Liver (tissue), 9 donors: Measurements from ENCODE around the gene NPRL2. TPM values are rescaled to one million over a fixed set of nuclear protein-coding genes. Genes with fewer than 3 reads are reported as not detected.

Experiments
- DNase-seq: peaks from one replicate; pipeline ENCODE4 v3.0.0-alpha.2; 2017; ENCODE audit warnings: low spot score
- H3K27ac ChIP-seq, 2 donors: one replicate each; pipeline ENCODE4 v1.7.0; 2013; ENCODE audit warnings: inconsistent platforms in 2 of 2, low read length in 2 of 2, control low read depth in 1 of 2, low read depth in 1 of 2, mild to moderate bottlenecking in 1 of 2
- H3K27me3 ChIP-seq, 4 donors: one replicate each; pipeline versions ENCODE4 v1.6.1 to v1.7.0; 2013; ENCODE audit warnings: low read length in 3 of 4, inconsistent platforms in 1 of 4, mild to moderate bottlenecking in 1 of 4, moderate library complexity in 1 of 4; ENCODE audit not compliant: control insufficient read depth in 4 of 4, insufficient read depth in 4 of 4
- H3K36me3 ChIP-seq, 4 donors: one replicate each; pipeline versions ENCODE4 v1.6.1 to v1.7.0; 2013; ENCODE audit warnings: low read length in 3 of 4, mild to moderate bottlenecking in 3 of 4, low read depth in 1 of 4, moderate library complexity in 1 of 4; ENCODE audit not compliant: control insufficient read depth in 4 of 4, insufficient read depth in 3 of 4
- H3K4me1 ChIP-seq, 4 donors: one replicate each; pipeline versions ENCODE4 v1.6.1 to v1.7.0; 2013; ENCODE audit warnings: low read length in 3 of 4, mild to moderate bottlenecking in 3 of 4, moderate library complexity in 1 of 4; ENCODE audit not compliant: control insufficient read depth in 4 of 4, insufficient read depth in 4 of 4
- H3K4me3 ChIP-seq, 3 donors: one replicate each; pipeline versions ENCODE4 v1.6.1 to v1.7.0; 2013; ENCODE audit warnings: low read length in 3 of 3, control low read depth in 1 of 3, low read depth in 1 of 3, mild to moderate bottlenecking in 1 of 3
- H3K9ac ChIP-seq, 2 donors: one replicate each; pipeline ENCODE4 v1.7.0; 2013; ENCODE audit warnings: low read length in 2 of 2, mild to moderate bottlenecking in 2 of 2, moderate library complexity in 2 of 2, control low read depth in 1 of 2, low read depth in 1 of 2
- H3K9me3 ChIP-seq, 4 donors: one replicate each; pipeline versions ENCODE4 v1.6.1 to v1.7.0; 2013; ENCODE audit warnings: low read length in 3 of 4; ENCODE audit not compliant: control insufficient read depth in 4 of 4
- ATF3 ChIP-seq: IDR thresholded peaks from 2 replicates; pipeline ENCODE4 v1.6.1; 2016; ENCODE audit warnings: antibody characterized with exemption
- EGR1 ChIP-seq, 2 donors: IDR thresholded peaks; 2 replicates each; pipeline ENCODE4 v1.6.1; 2016 to 2018; ENCODE audit warnings: antibody characterized with exemption in 2 of 2, low read depth in 2 of 2
- FOXA2 ChIP-seq: IDR thresholded peaks from 2 replicates; pipeline ENCODE4 v1.6.1; 2016; ENCODE audit warnings: antibody characterized with exemption
- GABPA ChIP-seq, 2 donors: IDR thresholded peaks in 1 of 2; conservative IDR thresholded peaks in 1 of 2; 2 replicates each; pipeline ENCODE4 v1.6.1; 2016; ENCODE audit warnings: antibody characterized with exemption in 2 of 2, mild to moderate bottlenecking in 1 of 2, moderate library complexity in 1 of 2
- HNF4A ChIP-seq, 2 donors: conservative IDR thresholded peaks; 2 replicates each; pipeline ENCODE4 v1.6.1; 2016; ENCODE audit warnings: antibody characterized with exemption in 2 of 2, mild to moderate bottlenecking in 2 of 2
- HNF4G ChIP-seq: IDR thresholded peaks from 2 replicates; pipeline ENCODE4 v1.6.1; 2016; ENCODE audit warnings: antibody characterized with exemption
- JUND ChIP-seq, 2 donors: IDR thresholded peaks; 2 replicates each; pipeline ENCODE4 v1.6.1; 2016; ENCODE audit warnings: antibody characterized with exemption in 2 of 2
- NR2F2 ChIP-seq: IDR thresholded peaks from 2 replicates; pipeline ENCODE4 v1.6.1; 2016; ENCODE audit warnings: antibody characterized with exemption
- RAD21 ChIP-seq, 2 donors: IDR thresholded peaks; 2 replicates each; pipeline ENCODE4 v1.6.1; 2016; ENCODE audit warnings: antibody characterized with exemption in 2 of 2, mild to moderate bottlenecking in 2 of 2
- RXRA ChIP-seq, 2 donors: IDR thresholded peaks; 2 replicates each; pipeline ENCODE4 v1.6.1; 2017 to 2018; ENCODE audit warnings: antibody characterized with exemption in 2 of 2, mild to moderate bottlenecking in 1 of 2
- SP1 ChIP-seq: IDR thresholded peaks from 2 replicates; pipeline ENCODE4 v1.6.1; 2018; ENCODE audit warnings: antibody characterized with exemption, mild to moderate bottlenecking
- TAF1 ChIP-seq: conservative IDR thresholded peaks from 2 replicates; pipeline ENCODE4 v1.6.1; 2016; ENCODE audit warnings: antibody characterized with exemption, mild to moderate bottlenecking
- YY1 ChIP-seq: IDR thresholded peaks from 2 replicates; pipeline ENCODE4 v1.6.1; 2016; ENCODE audit warnings: antibody characterized with exemption, mild to moderate bottlenecking
- ZBTB33 ChIP-seq: IDR thresholded peaks from 2 replicates; pipeline ENCODE4 v1.6.1; 2016; ENCODE audit warnings: antibody characterized with exemption
- WGBS: extraction: QIAGEN DNeasy Blood & Tissue Kit; methylation state at CpG from one replicate; pipeline ENCODE4 v1.1.7; 2013; 5-methylcytosine and 5-hydroxymethylcytosine counted together
- polyA plus RNA-seq, 2 donors: library from polyadenylated mRNA; stranded (reverse) in 1 of 2; unstranded in 1 of 2; fragments of 200-250 nt in 1 of 2; fragments of >200 nt in 1 of 2; fragmentation: Nextera tagmentation in 1 of 2; extraction: Ambion mirVana in 1 of 2; gene quantifications; one replicate each; pipeline versions ENCODE4 v1.2.1 to v1.2.3, GENCODE V29; 2013 to 2015
- total RNA-seq, 2 donors: library from RNA; depleted of rRNA; stranded (reverse); fragments of >200 nt; gene quantifications; one replicate each; pipeline ENCODE4 v1.2.3, GENCODE V29; 2014
- TF ChIP-seq, protein P1 (sequence below): IDR thresholded peaks from 2 replicates; pipeline ENCODE4 v1.6.1; 2016; ENCODE audit warnings: antibody characterized with exemption
- TF ChIP-seq, protein P2 (sequence below): fragments of 150-350 bp; IDR thresholded peaks from 2 replicates; pipeline ENCODE4 v1.5.1; 2017; ENCODE audit warnings: improper control_type of control experiment, low read depth, low read length; ENCODE audit not compliant: missing input control
- TF ChIP-seq, protein P3 (sequence below): IDR thresholded peaks from 2 replicates; pipeline ENCODE4 v1.6.1; 2016; ENCODE audit warnings: antibody characterized with exemption, mild to moderate bottlenecking
- donor health status: healthy.
- donor health status: healthy.
- donor health status: healthy.
- donor health status: healthy.
- donor health status: healthy.

Gene NPRL2
- total and polyA plus RNA-seq, 4 donors, result 11.3 to 17.3 (median 14.0) TPM

GRCh38 chr3:50325497-50326181 lies 24.9 kb downstream of the NPRL2 start:
- Histone ChIP-seq H3K4me1 (peaks cover 6 to 64% (median 45%) of the 10 kb centered on the region in 4 donors), H3K9me3 (no peaks in the 10 kb centered on the region), H3K27ac (no peak overlapping the region), H3K4me3 (no peak overlapping the region), H3K9ac (no peak overlapping the region), H3K36me3 (peaks cover 0 to 18% (median 7%) of the 10 kb centered on the region in 4 donors), H3K27me3 (no peaks in the 10 kb centered on the region)
- 87% methylated on average over 11 of the region's 11 CpGs for WGBS
- TF ChIP-seq RXRA (IDR thresholded peaks at IDR 0.05) (no peak), JUND (IDR thresholded peaks at IDR 0.05) (no peak), FOXA2 (no peak), ATF3 (no peak), TAF1 (no peak), HNF4A (conservative IDR thresholded peaks at IDR 0.05) (no peak), EGR1 (IDR thresholded peaks at IDR 0.05; ENCODE audit: low read depth in 2 of 2) (no peak), NR2F2 (no peak), HNF4G (no peak), ZBTB33 (no peak), YY1 (no peak), SP1 (no peak), RAD21 (IDR thresholded peaks at IDR 0.05) (no peak), GABPA (IDR thresholded peaks at IDR 0.05 in 1 of 2, conservative IDR thresholded peaks at IDR 0.05 in 1 of 2) (no peak)
- TF ChIP-seq, protein P1, sequence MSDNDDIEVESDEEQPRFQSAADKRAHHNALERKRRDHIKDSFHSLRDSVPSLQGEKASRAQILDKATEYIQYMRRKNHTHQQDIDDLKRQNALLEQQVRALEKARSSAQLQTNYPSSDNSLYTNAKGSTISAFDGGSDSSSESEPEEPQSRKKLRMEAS, result no peak
- TF ChIP-seq, protein P2, sequence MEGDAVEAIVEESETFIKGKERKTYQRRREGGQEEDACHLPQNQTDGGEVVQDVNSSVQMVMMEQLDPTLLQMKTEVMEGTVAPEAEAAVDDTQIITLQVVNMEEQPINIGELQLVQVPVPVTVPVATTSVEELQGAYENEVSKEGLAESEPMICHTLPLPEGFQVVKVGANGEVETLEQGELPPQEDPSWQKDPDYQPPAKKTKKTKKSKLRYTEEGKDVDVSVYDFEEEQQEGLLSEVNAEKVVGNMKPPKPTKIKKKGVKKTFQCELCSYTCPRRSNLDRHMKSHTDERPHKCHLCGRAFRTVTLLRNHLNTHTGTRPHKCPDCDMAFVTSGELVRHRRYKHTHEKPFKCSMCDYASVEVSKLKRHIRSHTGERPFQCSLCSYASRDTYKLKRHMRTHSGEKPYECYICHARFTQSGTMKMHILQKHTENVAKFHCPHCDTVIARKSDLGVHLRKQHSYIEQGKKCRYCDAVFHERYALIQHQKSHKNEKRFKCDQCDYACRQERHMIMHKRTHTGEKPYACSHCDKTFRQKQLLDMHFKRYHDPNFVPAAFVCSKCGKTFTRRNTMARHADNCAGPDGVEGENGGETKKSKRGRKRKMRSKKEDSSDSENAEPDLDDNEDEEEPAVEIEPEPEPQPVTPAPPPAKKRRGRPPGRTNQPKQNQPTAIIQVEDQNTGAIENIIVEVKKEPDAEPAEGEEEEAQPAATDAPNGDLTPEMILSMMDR, result no peak
- TF ChIP-seq, protein P3, sequence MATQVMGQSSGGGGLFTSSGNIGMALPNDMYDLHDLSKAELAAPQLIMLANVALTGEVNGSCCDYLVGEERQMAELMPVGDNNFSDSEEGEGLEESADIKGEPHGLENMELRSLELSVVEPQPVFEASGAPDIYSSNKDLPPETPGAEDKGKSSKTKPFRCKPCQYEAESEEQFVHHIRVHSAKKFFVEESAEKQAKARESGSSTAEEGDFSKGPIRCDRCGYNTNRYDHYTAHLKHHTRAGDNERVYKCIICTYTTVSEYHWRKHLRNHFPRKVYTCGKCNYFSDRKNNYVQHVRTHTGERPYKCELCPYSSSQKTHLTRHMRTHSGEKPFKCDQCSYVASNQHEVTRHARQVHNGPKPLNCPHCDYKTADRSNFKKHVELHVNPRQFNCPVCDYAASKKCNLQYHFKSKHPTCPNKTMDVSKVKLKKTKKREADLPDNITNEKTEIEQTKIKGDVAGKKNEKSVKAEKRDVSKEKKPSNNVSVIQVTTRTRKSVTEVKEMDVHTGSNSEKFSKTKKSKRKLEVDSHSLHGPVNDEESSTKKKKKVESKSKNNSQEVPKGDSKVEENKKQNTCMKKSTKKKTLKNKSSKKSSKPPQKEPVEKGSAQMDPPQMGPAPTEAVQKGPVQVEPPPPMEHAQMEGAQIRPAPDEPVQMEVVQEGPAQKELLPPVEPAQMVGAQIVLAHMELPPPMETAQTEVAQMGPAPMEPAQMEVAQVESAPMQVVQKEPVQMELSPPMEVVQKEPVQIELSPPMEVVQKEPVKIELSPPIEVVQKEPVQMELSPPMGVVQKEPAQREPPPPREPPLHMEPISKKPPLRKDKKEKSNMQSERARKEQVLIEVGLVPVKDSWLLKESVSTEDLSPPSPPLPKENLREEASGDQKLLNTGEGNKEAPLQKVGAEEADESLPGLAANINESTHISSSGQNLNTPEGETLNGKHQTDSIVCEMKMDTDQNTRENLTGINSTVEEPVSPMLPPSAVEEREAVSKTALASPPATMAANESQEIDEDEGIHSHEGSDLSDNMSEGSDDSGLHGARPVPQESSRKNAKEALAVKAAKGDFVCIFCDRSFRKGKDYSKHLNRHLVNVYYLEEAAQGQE, result no peak
- DNase-seq, result no peak
